Ovary (tissue), 3 donors: ENCODE measurements around the gene DTYMK.

Source experiments
- CTCF ChIP-seq, 3 donors: fragments of 450-650 bp in 2 of 3; fragments of 200-600 bp in 1 of 3; IDR thresholded peaks; one replicate each; pipeline versions ENCODE4 v1.5.1 to v1.8.0; 2016 to 2022; ENCODE audit warnings: antibody characterized with exemption in 3 of 3, mild to moderate bottlenecking in 1 of 3
- EP300 ChIP-seq: sonication (generic); formaldehyde crosslinking; IDR thresholded peaks from one replicate; pipeline ENCODE4 v1.6.1; 2017; ENCODE audit warnings: antibody characterized with exemption
- POLR2A ChIP-seq: fragments of 450-650 bp; IDR thresholded peaks from one replicate; pipeline ENCODE4 v1.6.1; 2017; ENCODE audit warnings: antibody characterized with exemption, mild to moderate bottlenecking, moderate library complexity
- donor health status: DM: no; HTN: no; CAD: no.

- TF ChIP-seq POLR2A = no peak
- TF ChIP-seq CTCF (IDR thresholded peaks at IDR 0.05) = no peak
- no peak for TF ChIP-seq EP300
Observed at GRCh38 chr2:241660593-241661213, 25.9 kb downstream of the DTYMK start.
